SK-N-SH (cell line): ENCODE data around the gene HDAC4. TPM values are rescaled to one million over a fixed set of nuclear protein-coding genes. Genes with fewer than 3 reads are reported as not detected.

Experiments used
- CTCF ChIA-PET: fragments of 300-600, 350-600 bp; formaldehyde crosslinking; extraction: SDS; loops from one replicate; lab custom pipeline; 2021; lab: Yijun Ruan, JAX
- POLR2A ChIA-PET: fragments of 350-600 bp; sonication (Branson Sonifier 250); formaldehyde crosslinking; extraction: SDS; loops from one replicate; lab custom pipeline; 2020; ENCODE audit warnings: antibody characterized with exemption, inconsistent platforms; lab: Yijun Ruan, JAX
- DNase-seq: peaks from one replicate; pipeline ENCODE4 v3.0.0; 2012
- H2AFZ ChIP-seq: fragments of 200-600 bp; sonication (generic); 2 replicates; pipeline ENCODE4 v1.8.1; 2016; ENCODE audit warnings: antibody characterized with exemption, mild to moderate bottlenecking, low read depth
- H3F3A ChIP-seq: fragments of 200-600 bp; sonication (generic); replicated peaks from 2 replicates; pipeline ENCODE3; 2016; ENCODE audit warnings: antibody characterized with exemption, mild to moderate bottlenecking; ENCODE audit not compliant: insufficient read depth
- H3K27ac ChIP-seq, 2 experiments: fragments of 200-500 bp in 1 of 2; fragments of 200-600 bp in 1 of 2; sonication (Bioruptor generic) in 1 of 2; sonication (generic), shearing (Covaris generic) in 1 of 2; 2 replicates each; pipeline versions ENCODE4 v1.5.1 to v1.6.1; 2014 to 2016; ENCODE audit warnings: low read depth in 2 of 2, inconsistent platforms in 1 of 2, low read length in 1 of 2, mild to moderate bottlenecking in 1 of 2, mixed read lengths in 1 of 2
- H3K27me3 ChIP-seq: fragments of 200-600 bp; sonication (generic), shearing (Covaris generic); 2 replicates; pipeline ENCODE4 v1.6.1; 2016; ENCODE audit warnings: mixed run types; ENCODE audit not compliant: insufficient read depth
- H3K36me3 ChIP-seq, 2 experiments: fragments of 200-500 bp in 1 of 2; fragments of 200-600 bp in 1 of 2; sonication (Bioruptor generic) in 1 of 2; sonication (generic) in 1 of 2; replicated peaks in 1 of 2; 2 replicates each; pipeline versions ENCODE3 to v1.5.1; 2014 to 2016; ENCODE audit warnings: low read length in 1 of 2, mild to moderate bottlenecking in 1 of 2; ENCODE audit not compliant: insufficient read depth in 2 of 2, control insufficient read depth in 1 of 2
- H3K4me1 ChIP-seq, 2 experiments: fragments of 200-500 bp in 1 of 2; fragments of 200-600 bp in 1 of 2; sonication (Bioruptor generic) in 1 of 2; sonication (generic), shearing (Covaris generic) in 1 of 2; 2 replicates each; pipeline versions ENCODE4 v1.5.1 to v1.6.1; 2014 to 2016; ENCODE audit warnings: low read depth in 1 of 2, low read length in 1 of 2, mixed run types in 1 of 2; ENCODE audit not compliant: insufficient read depth in 2 of 2, control insufficient read depth in 1 of 2
- H3K4me2 ChIP-seq: fragments of 200-600 bp; sonication (generic), shearing (Covaris generic); 2 replicates; pipeline ENCODE4 v1.6.1; 2017; ENCODE audit warnings: mixed run types
- H3K4me3 ChIP-seq, 2 experiments: fragments of 200-500 bp in 1 of 2; fragments of 200-600 bp in 1 of 2; sonication (Bioruptor generic) in 1 of 2; sonication (generic), shearing (Covaris generic) in 1 of 2; 2 replicates each; pipeline versions ENCODE4 v1.5.1 to v1.8.1; 2014 to 2016; ENCODE audit warnings: low read depth in 2 of 2, inconsistent platforms in 1 of 2, low read length in 1 of 2, mild to moderate bottlenecking in 1 of 2, mixed read lengths in 1 of 2, moderate library complexity in 1 of 2
- H3K79me2 ChIP-seq: fragments of 200-600 bp; sonication (generic); 2 replicates; pipeline ENCODE4 v1.8.1; 2017; ENCODE audit warnings: mild to moderate bottlenecking; ENCODE audit not compliant: insufficient read depth
- H3K9ac ChIP-seq: fragments of 200-600 bp; sonication (generic); 2 replicates; pipeline ENCODE4 v1.6.1; 2017; ENCODE audit warnings: mixed run types
- H3K9me2 ChIP-seq: fragments of 200-600 bp; sonication (generic); 2 replicates; pipeline ENCODE4 v1.6.1; 2017; ENCODE audit warnings: mixed run types
- H3K9me3 ChIP-seq: fragments of 200-600 bp; sonication (generic); 2 replicates; pipeline ENCODE4 v1.6.1; 2017; ENCODE audit warnings: mixed run types, mild to moderate bottlenecking, moderate library complexity
- H4K20me1 ChIP-seq: fragments of 200-600 bp; sonication (generic); 2 replicates; pipeline ENCODE4 v1.6.1; 2017; ENCODE audit warnings: mild to moderate bottlenecking, mixed run types; ENCODE audit not compliant: insufficient read depth
- CHD2 ChIP-seq: fragments of 150-350 bp; IDR thresholded peaks from 2 replicates; pipeline ENCODE4 v1.6.1; 2018; ENCODE audit warnings: low read length; ENCODE audit not compliant: partially characterized antibody
- ELF1 ChIP-seq: IDR thresholded peaks from 2 replicates; pipeline ENCODE4 v1.4.0; 2012
- EZH2phosphoT487 ChIP-seq: fragments of 200-600 bp; sonication (generic); IDR thresholded peaks from 2 replicates; pipeline ENCODE4 v1.6.1; 2017; ENCODE audit warnings: low read depth, mixed run types, mild to moderate bottlenecking, antibody characterized with exemption, moderate library complexity, borderline replicate concordance
- FOXJ3 ChIP-seq: sonication (generic); formaldehyde crosslinking; IDR thresholded peaks from 2 replicates; pipeline ENCODE4 v1.5.1; 2020; ENCODE audit warnings: mild to moderate bottlenecking, missing genetic modification reagents
- MXI1 ChIP-seq: IDR thresholded peaks from 2 replicates; pipeline ENCODE4 v1.6.1; 2012; ENCODE audit warnings: mild to moderate bottlenecking, low read depth, low read length, improper control_type of control experiment
- NFIC ChIP-seq: IDR thresholded peaks from 2 replicates; pipeline ENCODE4 v1.4.0; 2012; ENCODE audit warnings: borderline replicate concordance
- RAD21 ChIP-seq: IDR thresholded peaks from 2 replicates; pipeline ENCODE4 v1.6.1; 2012; ENCODE audit warnings: mild to moderate bottlenecking, low read length
- REST ChIP-seq: IDR thresholded peaks from 2 replicates; pipeline ENCODE4 v1.6.1; 2012; ENCODE audit warnings: mild to moderate bottlenecking, low read depth, low read length, moderate library complexity
- RXRA ChIP-seq: IDR thresholded peaks from 2 replicates; pipeline ENCODE4 v1.4.0; 2012; ENCODE audit warnings: low read depth, mild to moderate bottlenecking, borderline replicate concordance
- TCF12 ChIP-seq: IDR thresholded peaks from 2 replicates; pipeline ENCODE4 v1.4.0; 2012
- ZBTB33 ChIP-seq: IDR thresholded peaks from 2 replicates; pipeline ENCODE4 v1.4.0; 2012; ENCODE audit warnings: low read depth, borderline replicate concordance
- WGBS: methylation state at CpG from one replicate; pipeline ENCODE4 v1.1.6; 2017; ENCODE audit warnings: low lambda C conversion rate; 5-methylcytosine and 5-hydroxymethylcytosine counted together
- polyA plus RNA-seq, 3 experiments: library from polyadenylated mRNA; depleted of rRNA; stranded (reverse); fragments of >200 nt; gene quantifications; 2 replicates each; pipeline ENCODE4 v1.2.3, GENCODE V29; 2012
- TF ChIP-seq, protein P1 (sequence below): IDR thresholded peaks from 2 replicates; pipeline ENCODE4 v1.4.0; 2012; ENCODE audit warnings: low read depth
- TF ChIP-seq, protein P2 (sequence below): IDR thresholded peaks from 2 replicates; pipeline ENCODE4 v1.4.0; 2012; ENCODE audit warnings: low read depth, borderline replicate concordance

Gene HDAC4
- polyA plus RNA-seq, 1 of the 3 experiments (the other 2 are of a cell fraction): 5.5 TPM

- no peaks in the 10 kb centered on the region for H3K79me2 ChIP-seq
These were observed 10.9 kb upstream of the HDAC4 start for GRCh38 chr2:239411549-239412319.

GRCh38 chr2:239411117-239411516 is 10.3 kb upstream of the HDAC4 start:
- ChIA-PET CTCF (no interaction called here), POLR2A (interaction anchor here (1.0 kb wide), 1 partner anchor 10 kb away, joined by 3 read pairs; the partner anchor contains the start of gene HDAC4)
- no peaks in the 10 kb centered on the region for H3K4me1 ChIP-seq
- TF ChIP-seq RXRA: no peak
- no peak for TF ChIP-seq ELF1
- TF ChIP-seq REST: no peak
- TF ChIP-seq CHD2: no peak
- no peak for TF ChIP-seq ZBTB33
- no peak for TF ChIP-seq FOXJ3 (CRISPR knock-in tag)
- no peak for TF ChIP-seq TCF12
- H3K36me3 ChIP-seq: no peaks in the 10 kb centered on the region
- no peak overlapping the region for H3K9ac ChIP-seq
- no peak overlapping the region for H3K27ac ChIP-seq
- DNase-seq: no peak
- H3K79me2 ChIP-seq: no peaks in the 10 kb centered on the region
- H3F3A ChIP-seq: no peaks in the 10 kb centered on the region
- H2AFZ ChIP-seq: no peak overlapping the region
- no peaks in the 10 kb centered on the region for H3K27me3 ChIP-seq
- no peaks in the 10 kb centered on the region for H3K9me3 ChIP-seq
- no peaks in the 10 kb centered on the region for H4K20me1 ChIP-seq
- no peak overlapping the region for H3K4me3 ChIP-seq
- 43% methylated on average over 5 of the region's 5 CpGs for WGBS
- no peaks in the 10 kb centered on the region for H3K9me2 ChIP-seq
- no peak overlapping the region for H3K4me2 ChIP-seq

More at GRCh38 chr2:239411549-239412319, 10.9 kb upstream of the HDAC4 start:
- ChIA-PET CTCF (interaction anchor here (1.0 kb wide), 1 partner anchor 14 kb away, joined by 3 read pairs; no protein-coding TSS in a partner anchor), POLR2A (interaction anchor here (1.0 kb wide), 1 partner anchor 11 kb away, joined by 3 read pairs; the partner anchor contains the start of gene HDAC4)
- no peaks in the 10 kb centered on the region for H3K9me2 ChIP-seq
- DNase-seq: no peak
- no peaks in the 10 kb centered on the region for H3K9me3 ChIP-seq
- WGBS: 45% methylated on average over 6 of the region's 8 CpGs
- H3K27me3 ChIP-seq: no peaks in the 10 kb centered on the region
- TF ChIP-seq, protein P1, sequence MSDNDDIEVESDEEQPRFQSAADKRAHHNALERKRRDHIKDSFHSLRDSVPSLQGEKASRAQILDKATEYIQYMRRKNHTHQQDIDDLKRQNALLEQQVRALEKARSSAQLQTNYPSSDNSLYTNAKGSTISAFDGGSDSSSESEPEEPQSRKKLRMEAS: no peak
- TF ChIP-seq RAD21 (no peak), EZH2phosphoT487 (no peak), MXI1 (no peak), TCF12 (no peak), NFIC (no peak)
- TF ChIP-seq, protein P2, sequence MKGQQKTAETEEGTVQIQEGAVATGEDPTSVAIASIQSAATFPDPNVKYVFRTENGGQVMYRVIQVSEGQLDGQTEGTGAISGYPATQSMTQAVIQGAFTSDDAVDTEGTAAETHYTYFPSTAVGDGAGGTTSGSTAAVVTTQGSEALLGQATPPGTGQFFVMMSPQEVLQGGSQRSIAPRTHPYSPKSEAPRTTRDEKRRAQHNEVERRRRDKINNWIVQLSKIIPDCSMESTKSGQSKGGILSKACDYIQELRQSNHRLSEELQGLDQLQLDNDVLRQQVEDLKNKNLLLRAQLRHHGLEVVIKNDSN: no peak
- H3K4me2 ChIP-seq: no peak overlapping the region
- no peaks in the 10 kb centered on the region for H3K4me1 ChIP-seq
- H3F3A ChIP-seq: no peaks in the 10 kb centered on the region
- no peaks in the 10 kb centered on the region for H3K36me3 ChIP-seq
- no peak overlapping the region for H3K9ac ChIP-seq
- H4K20me1 ChIP-seq: no peaks in the 10 kb centered on the region
- no peak overlapping the region for H3K4me3 ChIP-seq
- H3K27ac ChIP-seq: no peak overlapping the region
- H2AFZ ChIP-seq: no peak overlapping the region
